LNCAP (cell line): ENCODE measurements around the gene CFAP54.
A peak's percentile ranks its signal among the peaks of the same experiment; 100 is the strongest.

ENCODE experiments used
- CTCF ChIP-seq: fragments of 450-650 bp; IDR thresholded peaks from 2 replicates; pipeline ENCODE4 v1.5.1; 2017; ENCODE audit warnings: mild to moderate bottlenecking

CFAP54 gene

DNA sequence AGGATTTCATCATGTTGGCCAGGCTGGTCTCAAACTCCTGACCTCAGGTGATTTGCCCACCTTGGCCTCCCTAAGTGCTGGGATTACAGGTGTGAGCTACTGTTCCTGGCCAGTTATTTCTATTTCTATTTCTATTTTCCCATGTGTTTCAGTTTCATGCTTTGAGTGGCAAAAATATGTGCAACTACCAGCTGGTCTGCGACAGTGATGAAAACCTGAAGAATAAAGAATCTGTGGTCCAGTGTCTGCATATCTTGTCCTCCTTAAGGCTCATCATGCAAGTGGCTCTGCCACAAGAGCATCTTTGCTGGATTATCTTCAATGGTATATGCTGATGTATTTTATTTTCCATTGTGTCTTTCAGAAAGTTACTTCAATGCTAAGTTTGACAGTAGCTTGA lies 17.4 kb downstream of the CFAP54 start:
- no peak for TF ChIP-seq CTCF

DNA sequence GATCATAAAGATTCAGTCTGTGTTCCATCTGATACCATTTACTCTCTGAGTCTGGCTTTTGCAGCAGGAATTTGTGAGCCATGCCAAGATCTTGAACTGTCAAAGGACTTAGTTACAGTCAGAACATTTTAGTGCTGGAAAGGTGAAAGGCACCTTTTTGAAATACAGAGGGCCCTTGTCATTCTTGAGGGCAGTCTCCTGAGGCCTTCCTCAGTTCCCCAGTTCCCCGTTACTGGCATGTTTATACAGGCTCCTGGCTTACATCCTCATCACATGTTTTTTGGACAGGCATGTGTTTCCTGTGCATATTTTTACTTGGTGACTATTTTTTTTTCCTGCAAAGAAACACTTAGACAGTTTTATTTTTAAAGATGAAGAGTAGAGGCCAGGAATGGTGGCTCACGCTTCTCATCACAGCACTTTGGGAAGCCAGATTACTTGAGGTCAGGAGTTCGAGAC lies 21.0 kb downstream of the CFAP54 start:
- no peak for TF ChIP-seq CTCF

- no peak for TF ChIP-seq CTCF
Observed at GRCh38 chr12:96513166-96513565, 23.8 kb downstream of the CFAP54 start.

- no peak for TF ChIP-seq CTCF
Observed at GRCh38 chr12:96513681-96514080, 24.3 kb downstream of the CFAP54 start.

- no peak for TF ChIP-seq CTCF
Observed at GRCh38 chr12:96514328-96514727, 25.0 kb downstream of the CFAP54 start.

- TF ChIP-seq CTCF: peak; percentile 70
Observed at GRCh38 chr12:96516472-96517430, 27.4 kb downstream of the CFAP54 start.

GRCh38 chr12:96520767-96521166 lies 31.4 kb downstream of the CFAP54 start:
- no peak for TF ChIP-seq CTCF
